Articular chondrocyte of knee joint (primary cell): ENCODE results near the gene SPRED1. TPM values are rescaled to one million over a fixed set of nuclear protein-coding genes. Genes with fewer than 3 reads are reported as not detected.

ENCODE experiments used
- total RNA-seq: library from RNA; depleted of rRNA; stranded (reverse); fragments of >200 nt; gene quantifications from 2 replicates; pipeline ENCODE4 v1.2.3, GENCODE V29; 2012

Gene SPRED1
- total RNA-seq: 36.3 and 45.1 TPM in 2 replicates

DNA sequence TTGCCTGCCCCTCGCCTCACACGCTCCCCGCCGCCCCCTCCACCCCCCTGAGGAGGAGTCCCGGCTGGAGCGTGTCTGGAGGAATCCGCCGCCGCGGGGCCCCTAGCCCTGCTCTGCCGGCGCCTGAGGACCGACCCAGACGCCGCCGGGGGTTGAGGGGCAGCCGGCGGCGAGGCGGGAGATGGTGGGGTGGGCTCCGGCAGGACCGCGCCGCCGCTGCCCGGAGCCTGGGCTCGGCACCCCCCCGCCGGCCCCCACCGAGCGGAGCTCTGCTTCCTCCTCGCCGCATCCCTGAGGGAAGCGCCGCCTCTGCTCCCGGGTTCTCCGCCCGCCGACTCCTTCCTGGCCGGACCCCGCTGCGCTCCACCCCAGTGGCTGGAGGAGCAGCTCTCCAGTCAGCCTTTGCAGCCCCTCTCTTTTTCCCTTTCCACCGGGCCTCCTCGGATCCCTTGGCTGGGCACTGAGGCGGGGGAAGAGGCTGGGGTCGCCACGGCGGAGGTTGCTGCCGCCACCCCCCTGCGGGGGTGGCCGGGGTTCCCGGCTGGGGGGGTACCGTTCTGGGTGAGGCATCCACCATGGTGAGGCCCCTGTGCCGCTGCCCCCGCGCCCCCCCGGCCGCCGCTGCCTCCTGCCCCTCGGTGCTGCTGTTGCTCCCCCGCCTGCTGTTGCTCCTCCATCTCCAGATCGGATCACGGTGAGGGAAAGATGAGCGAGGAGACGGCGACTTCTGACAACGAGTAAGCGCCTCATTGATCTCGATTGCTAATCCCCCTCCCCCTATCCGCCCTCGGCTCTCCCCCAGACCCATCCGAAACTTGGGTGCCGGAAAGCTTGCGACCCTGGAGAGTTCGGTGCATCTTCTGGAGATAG is at the start of gene SPRED1:
SPRED1 (plus strand) TSS at position 356 of the 870 bp plus-strand sequence; CDS start at position 706, 350 bp downstream.

Other genes with a start within 250 kb of the SPRED1 start
- gene FAM98B, start 201.3 kb downstream of the SPRED1 start, total RNA-seq: 12.0 and 13.4 TPM in 2 replicates